Smooth muscle cell (in vitro differentiated cells): ENCODE measurements around the gene GDF10. TPM values are rescaled to one million over a fixed set of nuclear protein-coding genes. Genes with fewer than 3 reads are reported as not detected.

Experiments used
- DNase-seq: peaks from one replicate; lab custom pipeline; 2025; ENCODE audit not compliant: unreplicated experiment; lab: John Stamatoyannopoulos, UW
- H2AFZ ChIP-seq: fragments of 200-600 bp; sonication (generic); 2 replicates; pipeline ENCODE4 v1.6.0; 2016; ENCODE audit warnings: antibody characterized with exemption, low read depth, mild to moderate bottlenecking
- H3F3A ChIP-seq: fragments of 200-600 bp; sonication (generic); 2 replicates; pipeline ENCODE4 v1.6.0; 2017; ENCODE audit warnings: antibody characterized with exemption, low read depth
- H3K27ac ChIP-seq: fragments of 200-600 bp; sonication (generic); 2 replicates; pipeline ENCODE4 v1.5.1; 2016; ENCODE audit warnings: low read depth, mild to moderate bottlenecking
- H3K27me3 ChIP-seq: fragments of 200-600 bp; sonication (generic); 2 replicates; pipeline ENCODE4 v1.6.1; 2016; ENCODE audit warnings: low read depth, mild to moderate bottlenecking
- H3K36me3 ChIP-seq: fragments of 200-600 bp; sonication (generic); 2 replicates; pipeline ENCODE4 v1.5.1; 2016; ENCODE audit warnings: low read depth
- H3K4me1 ChIP-seq: fragments of 200-600 bp; sonication (generic); 2 replicates; pipeline ENCODE4 v1.5.1; 2016; ENCODE audit warnings: low read depth
- H3K4me2 ChIP-seq: fragments of 200-600 bp; sonication (generic); 2 replicates; pipeline ENCODE4 v1.6.0; 2016; ENCODE audit warnings: mild to moderate bottlenecking
- H3K4me3 ChIP-seq: fragments of 200-600 bp; sonication (generic); 2 replicates; pipeline ENCODE4 v1.5.1; 2016; ENCODE audit warnings: mild to moderate bottlenecking
- H3K79me2 ChIP-seq: fragments of 200-600 bp; sonication (generic); 2 replicates; pipeline ENCODE4 v1.6.0; 2016; ENCODE audit warnings: low read depth, mild to moderate bottlenecking
- H3K9ac ChIP-seq: fragments of 200-600 bp; sonication (generic); 2 replicates; pipeline ENCODE4 v1.6.0; 2016; ENCODE audit warnings: low read depth
- H3K9me3 ChIP-seq: fragments of 200-600 bp; sonication (generic); replicated peaks from 2 replicates; pipeline ENCODE4 v1.5.1; 2016; ENCODE audit warnings: low read depth
- H4K20me1 ChIP-seq: fragments of 200-600 bp; sonication (generic); 2 replicates; pipeline ENCODE4 v1.6.0; 2016; ENCODE audit warnings: low read depth
- WGBS: methylation state at CpG from one replicate; pipeline ENCODE4 v1.1.7; 2016; ENCODE audit warnings: low lambda C conversion rate; 5-methylcytosine and 5-hydroxymethylcytosine counted together
- polyA plus RNA-seq: library from polyadenylated mRNA; unstranded; fragments of >200 nt; fragmentation: Nextera tagmentation; extraction: Ambion mirVana; gene quantifications from 2 replicates; pipeline ENCODE4 v1.2.1, GENCODE V29; 2016
- total RNA-seq: library from RNA; depleted of rRNA; stranded (reverse); fragments of >200 nt; gene quantifications from 2 replicates; pipeline ENCODE4 v1.2.3, GENCODE V29; 2014
- TF ChIP-seq, protein P1 (sequence below): fragments of 200-600 bp; sonication (generic); IDR thresholded peaks from 2 replicates; pipeline ENCODE4 v1.5.1; 2017; ENCODE audit warnings: borderline replicate concordance, mild to moderate bottlenecking, antibody characterized with exemption; ENCODE audit not compliant: insufficient read depth, poor library complexity, severe bottlenecking

GDF10 gene
- total and polyA plus RNA-seq, 2 experiments from 2014 or later = 0.58 to 1.5 TPM

DNA sequence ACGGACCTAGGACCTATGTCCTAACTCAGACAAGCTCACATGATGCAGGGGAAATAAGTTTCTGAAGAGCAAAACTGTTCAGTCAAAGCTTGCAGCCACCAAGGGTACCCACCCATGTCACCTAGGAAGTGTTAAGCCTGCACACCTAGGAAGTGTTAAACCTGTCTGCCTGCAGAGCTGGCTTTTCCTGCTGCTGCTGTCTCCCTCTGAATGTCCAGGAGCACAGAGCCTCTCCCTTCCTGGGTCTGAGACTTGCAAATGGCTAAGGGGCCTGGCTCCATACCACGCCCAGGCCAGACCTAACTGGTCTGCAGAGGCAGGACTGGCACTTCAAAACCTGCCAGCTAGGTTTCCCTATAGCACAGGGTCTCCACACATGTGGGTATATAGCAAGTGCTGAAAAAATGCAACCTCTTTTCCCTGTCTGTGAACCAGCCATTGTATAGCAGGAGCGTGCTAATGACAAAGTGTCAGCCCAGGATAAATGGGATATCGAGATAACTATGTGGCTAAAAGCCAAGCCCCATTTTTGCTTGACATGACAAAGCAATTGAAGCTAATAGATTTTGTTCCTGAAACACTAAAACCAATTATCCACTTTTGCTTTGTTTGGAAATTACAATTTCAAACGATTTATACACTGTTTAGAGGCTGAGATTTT, 23.8 kb downstream of the GDF10 start:
- Histone ChIP-seq H3K36me3 (no peaks in the 10 kb centered on the region), H3K27me3 (peaks cover 9% of the 10 kb centered on the region), H3K79me2 (no peaks in the 10 kb centered on the region), H2AFZ (no peak overlapping the region), H3K4me3 (no peak overlapping the region), H3K4me1 (no peaks in the 10 kb centered on the region), H3K27ac (no peak overlapping the region), H3K9me3 (no peaks in the 10 kb centered on the region), H3F3A (no peaks in the 10 kb centered on the region), H3K9ac (no peak overlapping the region), H4K20me1 (no peaks in the 10 kb centered on the region), H3K4me2 (no peak overlapping the region)
- TF ChIP-seq, protein P1, sequence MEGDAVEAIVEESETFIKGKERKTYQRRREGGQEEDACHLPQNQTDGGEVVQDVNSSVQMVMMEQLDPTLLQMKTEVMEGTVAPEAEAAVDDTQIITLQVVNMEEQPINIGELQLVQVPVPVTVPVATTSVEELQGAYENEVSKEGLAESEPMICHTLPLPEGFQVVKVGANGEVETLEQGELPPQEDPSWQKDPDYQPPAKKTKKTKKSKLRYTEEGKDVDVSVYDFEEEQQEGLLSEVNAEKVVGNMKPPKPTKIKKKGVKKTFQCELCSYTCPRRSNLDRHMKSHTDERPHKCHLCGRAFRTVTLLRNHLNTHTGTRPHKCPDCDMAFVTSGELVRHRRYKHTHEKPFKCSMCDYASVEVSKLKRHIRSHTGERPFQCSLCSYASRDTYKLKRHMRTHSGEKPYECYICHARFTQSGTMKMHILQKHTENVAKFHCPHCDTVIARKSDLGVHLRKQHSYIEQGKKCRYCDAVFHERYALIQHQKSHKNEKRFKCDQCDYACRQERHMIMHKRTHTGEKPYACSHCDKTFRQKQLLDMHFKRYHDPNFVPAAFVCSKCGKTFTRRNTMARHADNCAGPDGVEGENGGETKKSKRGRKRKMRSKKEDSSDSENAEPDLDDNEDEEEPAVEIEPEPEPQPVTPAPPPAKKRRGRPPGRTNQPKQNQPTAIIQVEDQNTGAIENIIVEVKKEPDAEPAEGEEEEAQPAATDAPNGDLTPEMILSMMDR = no peak
- 90% methylated on average over 5 of the region's 5 CpGs for WGBS
- DNase-seq = no peak

DNA sequence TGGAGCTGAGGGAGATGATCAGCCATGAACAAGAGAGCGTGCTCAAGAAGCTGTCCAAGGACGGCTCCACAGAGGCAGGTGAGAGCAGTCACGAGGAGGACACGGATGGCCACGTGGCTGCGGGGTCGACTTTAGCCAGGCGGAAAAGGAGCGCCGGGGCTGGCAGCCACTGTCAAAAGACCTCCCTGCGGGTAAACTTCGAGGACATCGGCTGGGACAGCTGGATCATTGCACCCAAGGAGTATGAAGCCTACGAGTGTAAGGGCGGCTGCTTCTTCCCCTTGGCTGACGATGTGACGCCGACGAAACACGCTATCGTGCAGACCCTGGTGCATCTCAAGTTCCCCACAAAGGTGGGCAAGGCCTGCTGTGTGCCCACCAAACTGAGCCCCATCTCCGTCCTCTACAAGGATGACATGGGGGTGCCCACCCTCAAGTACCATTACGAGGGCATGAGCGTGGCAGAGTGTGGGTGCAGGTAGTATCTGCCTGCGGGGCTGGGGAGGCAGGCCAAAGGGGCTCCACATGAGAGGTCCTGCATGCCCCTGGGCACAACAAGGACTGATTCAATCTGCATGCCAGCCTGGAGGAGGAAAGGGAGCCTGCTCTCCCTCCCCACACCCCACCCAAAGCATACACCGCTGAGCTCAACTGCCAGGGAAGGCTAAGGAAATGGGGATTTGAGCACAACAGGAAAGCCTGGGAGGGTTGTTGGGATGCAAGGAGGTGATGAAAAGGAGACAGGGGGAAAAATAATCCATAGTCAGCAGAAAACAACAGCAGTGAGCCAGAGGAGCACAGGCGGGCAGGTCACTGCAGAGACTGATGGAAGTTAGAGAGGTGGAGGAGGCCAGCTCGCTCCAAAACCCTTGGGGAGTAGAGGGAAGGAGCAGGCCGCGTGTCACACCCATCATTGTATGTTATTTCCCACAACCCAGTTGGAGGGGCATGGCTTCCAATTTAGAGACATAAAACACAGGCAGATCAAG, 25.6 kb downstream of the GDF10 start:
- Histone ChIP-seq H3K27ac (no peak overlapping the region), H3K27me3 (peaks cover 9% of the 10 kb centered on the region), H3K4me3 (no peak overlapping the region), H2AFZ (no peak overlapping the region), H3K4me1 (no peaks in the 10 kb centered on the region), H3K9me3 (no peaks in the 10 kb centered on the region), H3K36me3 (no peaks in the 10 kb centered on the region), H3F3A (no peaks in the 10 kb centered on the region), H3K9ac (no peak overlapping the region), H3K79me2 (no peaks in the 10 kb centered on the region), H3K4me2 (no peak overlapping the region), H4K20me1 (no peaks in the 10 kb centered on the region)
- WGBS = 94% methylated on average over 30 of the region's 30 CpGs
- TF ChIP-seq, protein P1 = no peak
- no peak for DNase-seq

DNA sequence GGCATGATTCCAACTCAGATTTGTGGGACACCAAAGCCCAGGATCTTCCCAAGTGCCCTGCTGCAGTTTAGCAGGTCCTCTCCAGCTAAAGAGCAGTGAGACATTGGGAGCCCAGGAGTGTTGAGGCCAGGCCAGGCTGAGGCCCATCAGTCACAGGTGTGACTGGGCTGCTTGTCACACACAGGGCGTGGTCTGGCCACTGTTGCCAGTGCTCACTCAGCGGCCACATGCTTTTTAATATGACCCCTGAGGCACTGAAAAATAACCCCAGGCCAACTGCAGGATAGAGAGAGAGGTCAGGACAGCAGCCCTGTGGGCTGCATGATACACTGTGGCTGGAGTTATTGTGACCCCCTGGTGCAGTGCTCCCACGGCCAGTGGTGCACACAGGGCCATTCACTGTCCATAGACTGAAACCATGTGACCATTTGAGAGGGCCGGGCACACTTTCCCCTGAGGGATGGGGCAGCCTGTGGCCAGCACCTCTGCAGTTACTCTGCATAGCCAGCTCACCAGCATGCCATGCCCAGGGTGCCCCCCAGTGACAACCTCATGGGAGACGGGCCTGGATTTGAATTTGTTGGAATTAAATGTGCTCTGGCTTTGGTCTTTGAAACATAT, 26.4 kb downstream of the GDF10 start:
- no peak overlapping the region for H3K27ac ChIP-seq
- no peaks in the 10 kb centered on the region for H3K4me1 ChIP-seq
- H3K79me2 ChIP-seq = no peaks in the 10 kb centered on the region
- H2AFZ ChIP-seq = no peak overlapping the region
- H3F3A ChIP-seq = no peaks in the 10 kb centered on the region
- 86% methylated on average over 5 of the region's 5 CpGs for WGBS
- TF ChIP-seq, protein P1 = no peak
- H3K4me2 ChIP-seq = no peak overlapping the region
- peaks cover 9% of the 10 kb centered on the region for H3K27me3 ChIP-seq
- H4K20me1 ChIP-seq = no peaks in the 10 kb centered on the region
- no peaks in the 10 kb centered on the region for H3K9me3 ChIP-seq
- DNase-seq = no peak
- H3K36me3 ChIP-seq = no peaks in the 10 kb centered on the region
- no peak overlapping the region for H3K4me3 ChIP-seq
- H3K9ac ChIP-seq = no peak overlapping the region
